ENCODE measurements around the gene TMEM200C. TPM values are rescaled to one million over a fixed set of nuclear protein-coding genes. Genes with fewer than 3 reads are reported as not detected.

The TMEM200C gene
- total RNA-seq, 4 donors from 2014 or later, result 0.69 to 1.6 TPM; not detected in 2

- H3K36me3 ChIP-seq, result no peaks in the 10 kb centered on the region
- peaks cover 4 to 27% of the 10 kb centered on the region in 2 donors for H3K27me3 ChIP-seq
- no peak overlapping the region for H3K27ac ChIP-seq
- intact Hi-C loops (cut with DNase I; ENCODE audit: low total_unique reads), result no loop called here
- TF ChIP-seq, protein P1, sequence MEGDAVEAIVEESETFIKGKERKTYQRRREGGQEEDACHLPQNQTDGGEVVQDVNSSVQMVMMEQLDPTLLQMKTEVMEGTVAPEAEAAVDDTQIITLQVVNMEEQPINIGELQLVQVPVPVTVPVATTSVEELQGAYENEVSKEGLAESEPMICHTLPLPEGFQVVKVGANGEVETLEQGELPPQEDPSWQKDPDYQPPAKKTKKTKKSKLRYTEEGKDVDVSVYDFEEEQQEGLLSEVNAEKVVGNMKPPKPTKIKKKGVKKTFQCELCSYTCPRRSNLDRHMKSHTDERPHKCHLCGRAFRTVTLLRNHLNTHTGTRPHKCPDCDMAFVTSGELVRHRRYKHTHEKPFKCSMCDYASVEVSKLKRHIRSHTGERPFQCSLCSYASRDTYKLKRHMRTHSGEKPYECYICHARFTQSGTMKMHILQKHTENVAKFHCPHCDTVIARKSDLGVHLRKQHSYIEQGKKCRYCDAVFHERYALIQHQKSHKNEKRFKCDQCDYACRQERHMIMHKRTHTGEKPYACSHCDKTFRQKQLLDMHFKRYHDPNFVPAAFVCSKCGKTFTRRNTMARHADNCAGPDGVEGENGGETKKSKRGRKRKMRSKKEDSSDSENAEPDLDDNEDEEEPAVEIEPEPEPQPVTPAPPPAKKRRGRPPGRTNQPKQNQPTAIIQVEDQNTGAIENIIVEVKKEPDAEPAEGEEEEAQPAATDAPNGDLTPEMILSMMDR (IDR thresholded peaks at IDR 0.05), result peak in 3 of 4 experiments; percentile 46 to 69 (median 59)
- no peak for TF ChIP-seq POLR2A (IDR thresholded peaks at IDR 0.05)
- no peaks in the 10 kb centered on the region for H3K9me3 ChIP-seq
- peak in 1 of 2 donors; percentile 27 for DNase-seq
- peak overlapping the region in 1 of 2 donors; percentile 44 for H3K4me3 ChIP-seq
- H3K4me1 ChIP-seq, result peaks cover 0 to 11% of the 10 kb centered on the region in 2 donors
Measured at GRCh38 chr18:5890331-5891183, 4.8 kb downstream of the TMEM200C start.

DNA sequence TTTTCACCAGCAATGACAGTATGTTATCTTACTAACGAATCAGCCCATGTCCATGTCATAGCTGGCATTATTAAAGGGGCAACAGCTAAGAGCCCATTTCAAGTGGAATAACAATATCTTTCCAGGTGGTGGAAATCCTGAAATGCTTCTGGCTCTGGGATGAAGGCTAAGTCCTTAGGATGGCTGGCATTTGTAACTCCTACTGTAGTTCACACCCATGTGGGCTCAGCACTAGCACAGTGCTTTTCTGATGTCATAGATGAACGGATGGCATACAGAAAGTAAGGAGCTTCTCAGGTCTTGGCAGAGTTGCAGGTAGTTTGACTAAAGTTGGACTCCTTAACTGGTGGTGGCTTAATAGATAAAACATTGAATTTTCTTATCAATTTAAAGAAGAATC is 10.0 kb downstream of the TMEM200C start:
- intact Hi-C loops (cut with DNase I; ENCODE audit: low total_unique reads), result no loop called here
- no peak for TF ChIP-seq POLR2A (IDR thresholded peaks at IDR 0.05)
- TF ChIP-seq, protein P1 (IDR thresholded peaks at IDR 0.05), result no peak
- peaks cover 0 to 3% of the 10 kb centered on the region in 2 donors for H3K4me1 ChIP-seq
- H3K4me3 ChIP-seq, result no peak overlapping the region
- no peaks in the 10 kb centered on the region for H3K36me3 ChIP-seq
- H3K27ac ChIP-seq, result no peak overlapping the region
- H3K27me3 ChIP-seq, result peaks cover 0 to 4% of the 10 kb centered on the region in 2 donors
- H3K9me3 ChIP-seq, result no peaks in the 10 kb centered on the region
- DNase-seq, result no peak

DNA sequence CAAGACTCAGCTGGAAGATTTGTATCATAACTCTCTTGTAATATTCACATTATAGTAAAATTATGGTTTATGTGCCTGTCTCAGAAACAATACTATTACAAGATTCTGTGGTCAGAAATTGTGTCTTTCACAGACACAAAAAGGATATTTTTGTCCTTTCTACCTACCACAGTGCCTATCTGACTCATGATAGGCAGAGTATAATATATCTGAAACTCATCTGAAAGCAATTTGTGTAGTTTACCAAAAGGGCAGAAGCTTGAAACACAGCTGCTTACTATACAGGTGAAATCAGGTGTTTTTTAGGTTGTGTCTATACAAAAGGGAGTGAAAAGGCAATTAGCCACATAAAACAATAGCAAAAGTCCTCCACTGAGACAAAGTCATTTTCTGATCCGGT is 10.9 kb downstream of the TMEM200C start:
- Histone ChIP-seq H3K9me3 (no peaks in the 10 kb centered on the region), H3K4me1 (no peaks in the 10 kb centered on the region), H3K27ac (no peak overlapping the region), H3K4me3 (no peak overlapping the region), H3K27me3 (peaks cover 0 to 4% of the 10 kb centered on the region in 2 donors), H3K36me3 (no peaks in the 10 kb centered on the region)
- intact Hi-C loops (cut with DNase I; ENCODE audit: low total_unique reads), result no loop called here
- DNase-seq, result no peak
- TF ChIP-seq, protein P1 (IDR thresholded peaks at IDR 0.05), result no peak
- no peak for TF ChIP-seq POLR2A (IDR thresholded peaks at IDR 0.05)

- no peak for DNase-seq
- Histone ChIP-seq H3K4me3 (no peak overlapping the region), H3K36me3 (no peaks in the 10 kb centered on the region), H3K27ac (no peak overlapping the region), H3K9me3 (no peaks in the 10 kb centered on the region), H3K27me3 (no peaks in the 10 kb centered on the region), H3K4me1 (no peaks in the 10 kb centered on the region)
- TF ChIP-seq POLR2A (IDR thresholded peaks at IDR 0.05), result no peak
- TF ChIP-seq, protein P1 (IDR thresholded peaks at IDR 0.05), result peak; percentile 53 to 70 (median 58)
- intact Hi-C loops (cut with DNase I; ENCODE audit: low total_unique reads), result no loop called here
Measured at GRCh38 chr18:5879479-5879882, 15.8 kb downstream of the TMEM200C start.

- Histone ChIP-seq H3K27me3 (no peaks in the 10 kb centered on the region), H3K27ac (no peak overlapping the region), H3K9me3 (no peaks in the 10 kb centered on the region), H3K36me3 (no peaks in the 10 kb centered on the region), H3K4me3 (no peak overlapping the region), H3K4me1 (no peaks in the 10 kb centered on the region)
- intact Hi-C loops (cut with DNase I; ENCODE audit: low total_unique reads), result no loop called here
- no peak for DNase-seq
- TF ChIP-seq POLR2A (IDR thresholded peaks at IDR 0.05), result no peak
- TF ChIP-seq, protein P1 (IDR thresholded peaks at IDR 0.05), result no peak
Measured at GRCh38 chr18:5876891-5877290, 18.4 kb downstream of the TMEM200C start.

Measured in uterus (tissue), 4 donors.